Measurements from ENCODE around the gene NOL4L. TPM values are rescaled to one million over a fixed set of nuclear protein-coding genes. Genes with fewer than 3 reads are reported as not detected.

NOL4L gene
- total and polyA plus RNA-seq, 2 donors (not counting 3 experiments of a cell fraction or from before 2014, with no cell fraction given) = 55.2 to 79.6 TPM

DNA sequence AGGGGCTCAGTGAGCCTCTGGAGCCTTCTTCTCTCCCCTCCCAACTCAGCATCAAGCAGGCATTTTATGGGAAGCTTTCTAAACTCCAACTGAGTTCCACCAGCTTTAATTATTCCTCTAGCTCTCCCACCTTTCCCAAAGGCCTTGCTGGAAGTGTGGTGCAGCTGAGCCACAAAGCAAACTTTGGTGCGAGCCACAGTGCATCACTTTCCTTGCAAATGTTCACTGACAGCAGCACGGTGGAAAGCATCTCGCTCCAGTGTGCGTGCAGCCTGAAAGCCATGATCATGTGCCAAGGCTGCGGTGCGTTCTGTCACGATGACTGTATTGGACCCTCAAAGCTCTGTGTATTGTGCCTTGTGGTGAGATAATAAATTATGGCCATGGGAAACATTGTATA is 148.2 kb downstream of the NOL4L start:
- no peaks in the 10 kb centered on the region for H3K9me3 ChIP-seq (replicated peaks; ENCODE audit: control insufficient read depth, insufficient read depth, low read length)
- peaks cover 13% of the 10 kb centered on the region for H3K79me2 ChIP-seq (ENCODE audit: control insufficient read depth, insufficient read depth, low read length)
- no peak overlapping the region for H3K9ac ChIP-seq (replicated peaks; ENCODE audit: extremely low read depth, insufficient read depth, low read length)
- H4K20me1 ChIP-seq (replicated peaks; ENCODE audit: control insufficient read depth, extremely low read depth, insufficient read depth, low read length) = no peaks in the 10 kb centered on the region
- no peak overlapping the region for H3K27ac ChIP-seq (ENCODE audit: insufficient read depth, low read depth, low read length)
- H3K36me3 ChIP-seq (ENCODE audit: control insufficient read depth in 2 of 2, extremely low read depth in 1 of 2, insufficient read depth in 2 of 2, low read length in 2 of 2) = peaks cover 30 to 49% of the 10 kb centered on the region in 2 experiments
- CTCF ChIA-PET = no interaction called here
- DNase-seq (ENCODE audit: low read depth, low spot score) (no peak), FAIRE-seq (no peak)
- TSS peak; percentile 5 for BruUV-seq (replicated peaks)
- no peak overlapping the region for H3K4me2 ChIP-seq (ENCODE audit: insufficient read depth, low read length)
- intact Hi-C loops (cut with micrococcal nuclease) = no loop called here
- no peaks in the 10 kb centered on the region for H3K9me1 ChIP-seq (replicated peaks; ENCODE audit: control insufficient read depth, extremely low read depth, insufficient read depth, low read length)
- TF ChIP-seq POLR2AphosphoS5 (IDR thresholded peaks at IDR 0.05; ENCODE audit: insufficient read depth, low read depth, low read length) = no peak
- TF ChIP-seq JUN (IDR thresholded peaks at IDR 0.05; ENCODE audit: borderline replicate concordance, insufficient read depth, insufficient read length, low read depth) = no peak
- TF ChIP-seq, protein P1, sequence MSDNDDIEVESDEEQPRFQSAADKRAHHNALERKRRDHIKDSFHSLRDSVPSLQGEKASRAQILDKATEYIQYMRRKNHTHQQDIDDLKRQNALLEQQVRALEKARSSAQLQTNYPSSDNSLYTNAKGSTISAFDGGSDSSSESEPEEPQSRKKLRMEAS (IDR thresholded peaks at IDR 0.05; ENCODE audit: insufficient read depth, insufficient read length) = no peak
- TF ChIP-seq FOS (IDR thresholded peaks at IDR 0.05; ENCODE audit: borderline replicate concordance, insufficient read depth, low read length) = no peak
- no peak for TF ChIP-seq GATA2 (IDR thresholded peaks at IDR 0.05; ENCODE audit: insufficient read depth, insufficient read length, low read depth, low read length)
- TF ChIP-seq POLR2A (IDR thresholded peaks at IDR 0.05; ENCODE audit: low read depth, low read length) = no peak
- no peak for TF ChIP-seq MYC (IDR thresholded peaks at IDR 0.05; ENCODE audit: low read depth, low read length)
- no peak for TF ChIP-seq EZH2 (IDR thresholded peaks at IDR 0.05; ENCODE audit: borderline replicate concordance, low read depth, low read length, severe bottlenecking)
- TF ChIP-seq, protein P2, sequence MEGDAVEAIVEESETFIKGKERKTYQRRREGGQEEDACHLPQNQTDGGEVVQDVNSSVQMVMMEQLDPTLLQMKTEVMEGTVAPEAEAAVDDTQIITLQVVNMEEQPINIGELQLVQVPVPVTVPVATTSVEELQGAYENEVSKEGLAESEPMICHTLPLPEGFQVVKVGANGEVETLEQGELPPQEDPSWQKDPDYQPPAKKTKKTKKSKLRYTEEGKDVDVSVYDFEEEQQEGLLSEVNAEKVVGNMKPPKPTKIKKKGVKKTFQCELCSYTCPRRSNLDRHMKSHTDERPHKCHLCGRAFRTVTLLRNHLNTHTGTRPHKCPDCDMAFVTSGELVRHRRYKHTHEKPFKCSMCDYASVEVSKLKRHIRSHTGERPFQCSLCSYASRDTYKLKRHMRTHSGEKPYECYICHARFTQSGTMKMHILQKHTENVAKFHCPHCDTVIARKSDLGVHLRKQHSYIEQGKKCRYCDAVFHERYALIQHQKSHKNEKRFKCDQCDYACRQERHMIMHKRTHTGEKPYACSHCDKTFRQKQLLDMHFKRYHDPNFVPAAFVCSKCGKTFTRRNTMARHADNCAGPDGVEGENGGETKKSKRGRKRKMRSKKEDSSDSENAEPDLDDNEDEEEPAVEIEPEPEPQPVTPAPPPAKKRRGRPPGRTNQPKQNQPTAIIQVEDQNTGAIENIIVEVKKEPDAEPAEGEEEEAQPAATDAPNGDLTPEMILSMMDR (IDR thresholded peaks at IDR 0.05; ENCODE audit: extremely low read depth in 1 of 2, insufficient read depth in 1 of 2, low read depth in 1 of 2, low read length in 2 of 2) = no peak
- no peak overlapping the region for H2AFZ ChIP-seq (ENCODE audit: low read depth, low read length)
- dilution Hi-C loops (cut with MboI; ENCODE audit: extremely low pct_ligation_motif_present, low sequenced_read_pairs) = no loop called here
- POLR2A ChIA-PET = no interaction called here
- no peak overlapping the region for H3K4me3 ChIP-seq (replicated peaks in 1 of 3; ENCODE audit: insufficient read depth in 1 of 3, low read depth in 1 of 3, low read length in 3 of 3)
- H3K27me3 ChIP-seq (ENCODE audit: control insufficient read depth in 2 of 2, insufficient read depth in 2 of 2, low read length in 2 of 2) = no peaks in the 10 kb centered on the region
- H3K4me1 ChIP-seq (ENCODE audit: control insufficient read depth, extremely low read depth, insufficient read depth, low read length) = peaks cover 24% of the 10 kb centered on the region

Measured in endothelial cell of umbilical vein (primary cell).